ENCODE data around the gene TNIP1. TPM values are rescaled to one million over a fixed set of nuclear protein-coding genes. Genes with fewer than 3 reads are reported as not detected.

Gene TNIP1
- polyA plus RNA-seq, 1 of the 3 experiments (the other 2 are of a cell fraction): 46.2 TPM

DNA sequence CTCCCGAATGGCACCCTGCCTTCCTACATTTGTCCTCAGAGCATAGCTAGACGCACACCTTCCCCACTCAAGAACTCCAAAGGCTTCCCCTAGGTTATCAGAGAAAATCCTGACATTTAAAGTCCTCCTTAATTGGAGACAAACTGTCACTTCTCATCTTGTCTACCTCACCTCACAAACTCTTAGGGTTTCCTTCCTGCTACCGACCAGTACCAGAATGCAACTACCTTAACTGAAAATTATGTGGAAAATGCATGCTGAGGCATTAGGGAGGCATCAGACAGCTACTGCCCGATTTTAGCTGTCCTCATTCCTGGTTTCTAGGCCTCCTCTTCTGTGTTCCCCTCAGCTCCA, 17.9 kb upstream of the TNIP1 start:
- no peak overlapping the region for H2AFZ ChIP-seq (ENCODE audit: low read depth)
- H3K4me2 ChIP-seq: no peak overlapping the region
- H3K4me3 ChIP-seq (ENCODE audit: low read depth in 2 of 2, low read length in 1 of 2): no peak overlapping the region
- no peaks in the 10 kb centered on the region for H3K9me2 ChIP-seq
- peaks cover 3 to 5% of the 10 kb centered on the region in 2 experiments for H3K36me3 ChIP-seq (replicated peaks in 1 of 2; ENCODE audit: control insufficient read depth in 1 of 2, insufficient read depth in 2 of 2, low read length in 1 of 2)
- peaks cover 4 to 16% of the 10 kb centered on the region in 2 experiments; a peak in 3 of 4 replicates for H3K4me1 ChIP-seq (ENCODE audit: control insufficient read depth in 1 of 2, insufficient read depth in 2 of 2, low read depth in 1 of 2, low read length in 1 of 2)
- TF ChIP-seq, protein P1, sequence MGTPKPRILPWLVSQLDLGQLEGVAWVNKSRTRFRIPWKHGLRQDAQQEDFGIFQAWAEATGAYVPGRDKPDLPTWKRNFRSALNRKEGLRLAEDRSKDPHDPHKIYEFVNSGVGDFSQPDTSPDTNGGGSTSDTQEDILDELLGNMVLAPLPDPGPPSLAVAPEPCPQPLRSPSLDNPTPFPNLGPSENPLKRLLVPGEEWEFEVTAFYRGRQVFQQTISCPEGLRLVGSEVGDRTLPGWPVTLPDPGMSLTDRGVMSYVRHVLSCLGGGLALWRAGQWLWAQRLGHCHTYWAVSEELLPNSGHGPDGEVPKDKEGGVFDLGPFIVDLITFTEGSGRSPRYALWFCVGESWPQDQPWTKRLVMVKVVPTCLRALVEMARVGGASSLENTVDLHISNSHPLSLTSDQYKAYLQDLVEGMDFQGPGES (IDR thresholded peaks at IDR 0.05; ENCODE audit: low read depth, low read length): no peak
- no peak for TF ChIP-seq CHD2 (IDR thresholded peaks at IDR 0.05; ENCODE audit: low read length, partially characterized antibody)
- no peaks in the 10 kb centered on the region for H3K79me2 ChIP-seq (ENCODE audit: insufficient read depth)
- no peaks in the 10 kb centered on the region for H4K20me1 ChIP-seq (ENCODE audit: insufficient read depth)
- H3K9ac ChIP-seq: no peak overlapping the region
- no peaks in the 10 kb centered on the region for H3K27me3 ChIP-seq (ENCODE audit: insufficient read depth)
- DNase-seq: no peak
- no peak overlapping the region for H3K27ac ChIP-seq (ENCODE audit: low read depth in 2 of 2, low read length in 1 of 2)
- H3F3A ChIP-seq (replicated peaks; ENCODE audit: insufficient read depth): peaks cover 9% of the 10 kb centered on the region
- ChIA-PET CTCF (interaction anchor here (0.8 to 3.1 kb wide), 10 partner anchors 16 to 66 kb away, joined by 3 to 20 read pairs (median 4); no protein-coding TSS in a partner anchor), POLR2A (no interaction called here)
- WGBS (ENCODE audit: low lambda C conversion rate): 92% methylated on average over 4 of the region's 4 CpGs
- no peaks in the 10 kb centered on the region for H3K9me3 ChIP-seq

DNA sequence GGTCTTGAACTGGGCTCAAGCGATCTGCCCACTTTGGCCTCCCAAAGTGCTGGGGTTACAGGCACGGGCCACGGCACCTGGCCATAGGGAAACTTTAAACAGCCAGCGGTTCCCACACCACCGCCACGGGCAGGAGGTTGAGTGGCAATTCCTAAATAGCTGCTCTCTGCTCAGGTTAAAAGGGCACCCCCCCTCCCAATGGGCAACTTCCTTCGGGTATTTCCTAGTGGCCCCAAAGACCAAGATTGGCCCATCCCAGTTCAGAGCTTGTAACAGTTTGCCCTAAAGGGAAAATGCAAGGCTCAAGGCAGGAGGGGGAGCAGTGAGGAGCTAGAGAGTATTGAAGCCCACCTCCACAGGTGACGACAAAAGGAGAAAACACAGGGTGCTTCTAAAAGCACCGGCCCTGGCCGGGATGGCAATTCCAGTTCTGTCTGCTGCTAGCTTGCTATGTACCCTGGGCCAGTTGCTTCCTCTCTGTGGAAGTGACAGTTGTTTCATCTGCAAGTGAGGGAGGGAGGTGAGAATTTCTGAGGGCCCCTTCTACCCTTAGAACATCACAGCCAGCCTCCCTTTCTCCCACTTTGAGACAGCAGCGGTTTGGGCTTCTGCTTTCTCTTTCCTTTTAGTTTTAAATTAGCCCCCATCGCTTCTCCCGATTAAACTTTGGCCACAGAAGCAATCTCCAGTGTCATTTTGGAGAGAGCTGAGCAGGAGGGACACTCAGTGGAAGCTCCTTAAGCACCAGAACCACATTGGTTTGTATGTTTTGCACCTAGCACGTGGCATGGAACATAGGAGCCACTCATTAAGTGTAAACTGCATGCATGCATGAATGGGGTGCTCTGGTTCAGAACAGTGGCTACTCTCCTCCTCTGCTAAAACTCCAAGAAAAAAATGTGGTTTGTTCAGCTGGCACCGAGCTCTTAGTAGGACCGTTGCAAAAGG, 17.3 kb upstream of the TNIP1 start:
- TF ChIP-seq RXRA (IDR thresholded peaks at IDR 0.05; ENCODE audit: borderline replicate concordance, low read depth) (no peak), CHD2 (IDR thresholded peaks at IDR 0.05; ENCODE audit: low read length, partially characterized antibody) (no peak), GABPA (IDR thresholded peaks at IDR 0.05; ENCODE audit: low read depth) (no peak)
- TF ChIP-seq, protein P2, sequence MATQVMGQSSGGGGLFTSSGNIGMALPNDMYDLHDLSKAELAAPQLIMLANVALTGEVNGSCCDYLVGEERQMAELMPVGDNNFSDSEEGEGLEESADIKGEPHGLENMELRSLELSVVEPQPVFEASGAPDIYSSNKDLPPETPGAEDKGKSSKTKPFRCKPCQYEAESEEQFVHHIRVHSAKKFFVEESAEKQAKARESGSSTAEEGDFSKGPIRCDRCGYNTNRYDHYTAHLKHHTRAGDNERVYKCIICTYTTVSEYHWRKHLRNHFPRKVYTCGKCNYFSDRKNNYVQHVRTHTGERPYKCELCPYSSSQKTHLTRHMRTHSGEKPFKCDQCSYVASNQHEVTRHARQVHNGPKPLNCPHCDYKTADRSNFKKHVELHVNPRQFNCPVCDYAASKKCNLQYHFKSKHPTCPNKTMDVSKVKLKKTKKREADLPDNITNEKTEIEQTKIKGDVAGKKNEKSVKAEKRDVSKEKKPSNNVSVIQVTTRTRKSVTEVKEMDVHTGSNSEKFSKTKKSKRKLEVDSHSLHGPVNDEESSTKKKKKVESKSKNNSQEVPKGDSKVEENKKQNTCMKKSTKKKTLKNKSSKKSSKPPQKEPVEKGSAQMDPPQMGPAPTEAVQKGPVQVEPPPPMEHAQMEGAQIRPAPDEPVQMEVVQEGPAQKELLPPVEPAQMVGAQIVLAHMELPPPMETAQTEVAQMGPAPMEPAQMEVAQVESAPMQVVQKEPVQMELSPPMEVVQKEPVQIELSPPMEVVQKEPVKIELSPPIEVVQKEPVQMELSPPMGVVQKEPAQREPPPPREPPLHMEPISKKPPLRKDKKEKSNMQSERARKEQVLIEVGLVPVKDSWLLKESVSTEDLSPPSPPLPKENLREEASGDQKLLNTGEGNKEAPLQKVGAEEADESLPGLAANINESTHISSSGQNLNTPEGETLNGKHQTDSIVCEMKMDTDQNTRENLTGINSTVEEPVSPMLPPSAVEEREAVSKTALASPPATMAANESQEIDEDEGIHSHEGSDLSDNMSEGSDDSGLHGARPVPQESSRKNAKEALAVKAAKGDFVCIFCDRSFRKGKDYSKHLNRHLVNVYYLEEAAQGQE (IDR thresholded peaks at IDR 0.05; ENCODE audit: low read depth, low read length): no peak
- Histone ChIP-seq H3F3A (replicated peaks; ENCODE audit: insufficient read depth) (peaks cover 14% of the 10 kb centered on the region), H3K27ac (ENCODE audit: low read depth in 2 of 2, low read length in 1 of 2) (no peak overlapping the region), H3K79me2 (ENCODE audit: insufficient read depth) (no peaks in the 10 kb centered on the region), H3K4me3 (ENCODE audit: low read depth in 2 of 2, low read length in 1 of 2) (no peak overlapping the region), H2AFZ (ENCODE audit: low read depth) (no peak overlapping the region), H3K9me3 (no peaks in the 10 kb centered on the region), H3K9ac (no peak overlapping the region), H3K4me1 (ENCODE audit: control insufficient read depth in 1 of 2, insufficient read depth in 2 of 2, low read depth in 1 of 2, low read length in 1 of 2) (peaks cover 8 to 19% of the 10 kb centered on the region in 2 experiments; a peak in 3 of 4 replicates), H3K4me2 (no peak overlapping the region), H3K9me2 (no peaks in the 10 kb centered on the region), H3K36me3 (replicated peaks in 1 of 2; ENCODE audit: control insufficient read depth in 1 of 2, insufficient read depth in 2 of 2, low read length in 1 of 2) (peaks cover 0 to 5% of the 10 kb centered on the region in 2 experiments), H3K27me3 (ENCODE audit: insufficient read depth) (no peaks in the 10 kb centered on the region), H4K20me1 (ENCODE audit: insufficient read depth) (no peaks in the 10 kb centered on the region)
- 92% methylated on average over 15 of the region's 16 CpGs for WGBS (ENCODE audit: low lambda C conversion rate)
- ChIA-PET POLR2A (no interaction called here), CTCF (interaction anchor here (0.6 to 3.1 kb wide), 9 partner anchors 16 to 140 kb away, joined by 3 to 20 read pairs (median 5); no protein-coding TSS in a partner anchor)
- DNase-seq: no peak

All from SK-N-SH (cell line).